Measurements from ENCODE around the gene PZP.

PZP gene

GRCh38 chr12:9101018-9101687 is 107.0 kb downstream of the PZP start:
- DNase-seq, result no peak

- DNase-seq, result no peak
Measured at GRCh38 chr12:9099552-9100190, 108.5 kb downstream of the PZP start.

Data from NCI-H345 (cell line).